ENCODE measurements around the gene POLDIP2. TPM values are rescaled to one million over a fixed set of nuclear protein-coding genes. Genes with fewer than 3 reads are reported as not detected.

The POLDIP2 gene
- total and polyA plus RNA-seq, 2 donors (not counting 3 experiments of a cell fraction or from before 2014, with no cell fraction given), result 82.6 to 85.2 TPM

- Histone ChIP-seq H3K27me3 (ENCODE audit: control insufficient read depth in 2 of 2, insufficient read depth in 2 of 2, low read length in 2 of 2) (peaks cover 0 to 14% of the 10 kb centered on the region in 2 experiments), H2AFZ (ENCODE audit: low read depth, low read length) (no peak overlapping the region), H3K4me1 (ENCODE audit: control insufficient read depth, extremely low read depth, insufficient read depth, low read length) (peaks cover 18% of the 10 kb centered on the region), H3K79me2 (ENCODE audit: control insufficient read depth, insufficient read depth, low read length) (peaks cover 26% of the 10 kb centered on the region), H3K27ac (ENCODE audit: insufficient read depth, low read depth, low read length) (no peak overlapping the region), H3K4me3 (replicated peaks in 1 of 3; ENCODE audit: insufficient read depth in 1 of 3, low read depth in 1 of 3, low read length in 3 of 3) (no peak overlapping the region), H3K9me1 (replicated peaks; ENCODE audit: control insufficient read depth, extremely low read depth, insufficient read depth, low read length) (no peaks in the 10 kb centered on the region), H3K4me2 (ENCODE audit: insufficient read depth, low read length) (no peak overlapping the region), H3K9ac (replicated peaks; ENCODE audit: extremely low read depth, insufficient read depth, low read length) (no peak overlapping the region), H3K36me3 (ENCODE audit: control insufficient read depth in 2 of 2, extremely low read depth in 1 of 2, insufficient read depth in 2 of 2, low read length in 2 of 2) (no peaks in the 10 kb centered on the region), H4K20me1 (replicated peaks; ENCODE audit: control insufficient read depth, extremely low read depth, insufficient read depth, low read length) (no peaks in the 10 kb centered on the region), H3K9me3 (replicated peaks; ENCODE audit: control insufficient read depth, insufficient read depth, low read length) (no peaks in the 10 kb centered on the region)
- intact Hi-C loops (cut with micrococcal nuclease) (no loop called here), dilution Hi-C loops (cut with MboI; ENCODE audit: extremely low pct_ligation_motif_present, low sequenced_read_pairs) (no loop called here)
- POLR2A ChIA-PET, result no interaction called here
- BruUV-seq (replicated peaks), result no TSS peak
- CTCF ChIA-PET, result interaction anchor here (0.8 to 1.2 kb wide), 2 partner anchors 66 to 99 kb away, joined by 3 to 7 read pairs; no protein-coding TSS in a partner anchor
- TF ChIP-seq POLR2A (IDR thresholded peaks at IDR 0.05; ENCODE audit: low read depth, low read length) (no peak), FOS (IDR thresholded peaks at IDR 0.05; ENCODE audit: borderline replicate concordance, insufficient read depth, low read length) (no peak)
- DNase-seq (ENCODE audit: low read depth, low spot score), result no peak
- no peak for FAIRE-seq
These were observed 40.0 kb downstream of the POLDIP2 start for GRCh38 chr17:28317099-28317965.

GRCh38 chr17:28315846-28316705 lies 41.3 kb downstream of the POLDIP2 start:
- CTCF ChIA-PET, result interaction anchor here (0.8 kb wide), 1 partner anchor 100 kb away, joined by 3 read pairs; no protein-coding TSS in a partner anchor

More at GRCh38 chr17:28315846-28316705, 41.3 kb downstream of the POLDIP2 start:
- Histone ChIP-seq H3K9me3 (replicated peaks; ENCODE audit: control insufficient read depth, insufficient read depth, low read length) (no peaks in the 10 kb centered on the region), H3K27me3 (ENCODE audit: control insufficient read depth in 2 of 2, insufficient read depth in 2 of 2, low read length in 2 of 2) (peaks cover 0 to 21% of the 10 kb centered on the region in 2 experiments), H4K20me1 (replicated peaks; ENCODE audit: control insufficient read depth, extremely low read depth, insufficient read depth, low read length) (no peaks in the 10 kb centered on the region), H3K4me1 (ENCODE audit: control insufficient read depth, extremely low read depth, insufficient read depth, low read length) (peaks cover 18% of the 10 kb centered on the region), H3K27ac (ENCODE audit: insufficient read depth, low read depth, low read length) (no peak overlapping the region), H2AFZ (ENCODE audit: low read depth, low read length) (no peak overlapping the region), H3K36me3 (ENCODE audit: control insufficient read depth in 2 of 2, extremely low read depth in 1 of 2, insufficient read depth in 2 of 2, low read length in 2 of 2) (no peaks in the 10 kb centered on the region), H3K9me1 (replicated peaks; ENCODE audit: control insufficient read depth, extremely low read depth, insufficient read depth, low read length) (no peaks in the 10 kb centered on the region), H3K4me2 (ENCODE audit: insufficient read depth, low read length) (no peak overlapping the region), H3K4me3 (replicated peaks in 1 of 3; ENCODE audit: insufficient read depth in 1 of 3, low read depth in 1 of 3, low read length in 3 of 3) (no peak overlapping the region), H3K9ac (replicated peaks; ENCODE audit: extremely low read depth, insufficient read depth, low read length) (no peak overlapping the region), H3K79me2 (ENCODE audit: control insufficient read depth, insufficient read depth, low read length) (peaks cover 17% of the 10 kb centered on the region)
- BruUV-seq (replicated peaks), result no TSS peak
- TF ChIP-seq MYC (IDR thresholded peaks at IDR 0.05; ENCODE audit: low read depth, low read length) (no peak), GATA2 (IDR thresholded peaks at IDR 0.05; ENCODE audit: insufficient read depth, insufficient read length, low read depth, low read length) (no peak), FOS (IDR thresholded peaks at IDR 0.05; ENCODE audit: borderline replicate concordance, insufficient read depth, low read length) (no peak), POLR2AphosphoS5 (IDR thresholded peaks at IDR 0.05; ENCODE audit: insufficient read depth, low read depth, low read length) (no peak), POLR2A (IDR thresholded peaks at IDR 0.05; ENCODE audit: low read depth, low read length) (no peak), MAX (IDR thresholded peaks at IDR 0.05; ENCODE audit: insufficient read depth, insufficient read length) (no peak), EZH2 (IDR thresholded peaks at IDR 0.05; ENCODE audit: borderline replicate concordance, low read depth, low read length, severe bottlenecking) (no peak), JUN (IDR thresholded peaks at IDR 0.05; ENCODE audit: borderline replicate concordance, insufficient read depth, insufficient read length, low read depth) (no peak)
- TF ChIP-seq, protein P1, sequence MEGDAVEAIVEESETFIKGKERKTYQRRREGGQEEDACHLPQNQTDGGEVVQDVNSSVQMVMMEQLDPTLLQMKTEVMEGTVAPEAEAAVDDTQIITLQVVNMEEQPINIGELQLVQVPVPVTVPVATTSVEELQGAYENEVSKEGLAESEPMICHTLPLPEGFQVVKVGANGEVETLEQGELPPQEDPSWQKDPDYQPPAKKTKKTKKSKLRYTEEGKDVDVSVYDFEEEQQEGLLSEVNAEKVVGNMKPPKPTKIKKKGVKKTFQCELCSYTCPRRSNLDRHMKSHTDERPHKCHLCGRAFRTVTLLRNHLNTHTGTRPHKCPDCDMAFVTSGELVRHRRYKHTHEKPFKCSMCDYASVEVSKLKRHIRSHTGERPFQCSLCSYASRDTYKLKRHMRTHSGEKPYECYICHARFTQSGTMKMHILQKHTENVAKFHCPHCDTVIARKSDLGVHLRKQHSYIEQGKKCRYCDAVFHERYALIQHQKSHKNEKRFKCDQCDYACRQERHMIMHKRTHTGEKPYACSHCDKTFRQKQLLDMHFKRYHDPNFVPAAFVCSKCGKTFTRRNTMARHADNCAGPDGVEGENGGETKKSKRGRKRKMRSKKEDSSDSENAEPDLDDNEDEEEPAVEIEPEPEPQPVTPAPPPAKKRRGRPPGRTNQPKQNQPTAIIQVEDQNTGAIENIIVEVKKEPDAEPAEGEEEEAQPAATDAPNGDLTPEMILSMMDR (IDR thresholded peaks at IDR 0.05; ENCODE audit: extremely low read depth in 1 of 2, insufficient read depth in 1 of 2, low read depth in 1 of 2, low read length in 2 of 2), result no peak
- intact Hi-C loops (cut with micrococcal nuclease) (no loop called here), dilution Hi-C loops (cut with MboI; ENCODE audit: extremely low pct_ligation_motif_present, low sequenced_read_pairs) (no loop called here)
- FAIRE-seq, result no peak
- DNase-seq (ENCODE audit: low read depth, low spot score), result no peak
- POLR2A ChIA-PET, result no interaction called here

All from endothelial cell of umbilical vein (primary cell).